Measurements from ENCODE around the gene STXBP1.

DNA sequence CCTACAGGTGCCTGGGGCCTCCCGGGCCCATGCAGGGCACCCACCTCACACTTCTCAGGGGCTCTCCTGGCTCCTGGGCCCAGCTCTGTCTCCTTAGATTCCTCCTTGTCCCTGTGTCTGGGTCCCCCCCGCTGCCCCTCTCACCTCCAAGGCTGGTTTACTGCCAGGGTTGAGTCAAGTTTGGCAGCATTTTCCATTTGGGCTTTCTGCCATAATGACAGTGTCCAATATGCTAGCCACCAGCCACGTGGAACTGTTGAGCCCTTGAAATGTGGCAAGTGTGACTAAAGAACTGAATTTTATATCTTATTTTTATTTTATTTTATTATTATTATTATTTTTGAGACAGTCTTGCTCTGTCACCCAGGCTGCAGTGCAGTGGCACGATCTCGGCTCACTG is 105.7 kb downstream of the STXBP1 start:
- no peak for TF ChIP-seq EZH2phosphoT487 (IDR thresholded peaks at IDR 0.05; ENCODE audit: insufficient read depth, low read depth)
- no peak for TF ChIP-seq EZH2 (IDR thresholded peaks at IDR 0.05; ENCODE audit: insufficient read depth, poor library complexity, severe bottlenecking)

Data from GM23248 (cell line).